ENCODE measurements around the gene RAI1.

Gene RAI1

GRCh38 chr17:17787568-17787967 lies 106.3 kb downstream of the RAI1 start:
- no peak for TF ChIP-seq ZNF70 (CRISPR knock-in tag; IDR thresholded peaks at IDR 0.05)
- TF ChIP-seq BACH2 (CRISPR knock-in tag; IDR thresholded peaks at IDR 0.05; ENCODE audit: borderline replicate concordance), result no peak
- TF ChIP-seq CSRNP3 (CRISPR knock-in tag; IDR thresholded peaks at IDR 0.05), result no peak
- no peak for TF ChIP-seq ARNTL (CRISPR knock-in tag; IDR thresholded peaks at IDR 0.05; ENCODE audit: borderline replicate concordance, low read depth)
- no peak for TF ChIP-seq CREB5 (CRISPR knock-in tag; IDR thresholded peaks at IDR 0.05; ENCODE audit: low read depth)
- TF ChIP-seq ESRRG (CRISPR knock-in tag; IDR thresholded peaks at IDR 0.05), result no peak
- TF ChIP-seq RARB (CRISPR knock-in tag; IDR thresholded peaks at IDR 0.05), result no peak
- no peak for TF ChIP-seq ZNF565 (CRISPR knock-in tag; conservative IDR thresholded peaks at IDR 0.05; ENCODE audit: low read depth)
- no peak for TF ChIP-seq SNAI2 (CRISPR knock-in tag; IDR thresholded peaks at IDR 0.05)
- ATAC-seq, result no peak

- TF ChIP-seq ZFP30 (CRISPR knock-in tag; IDR thresholded peaks at IDR 0.05) (no peak), GLIS3 (CRISPR knock-in tag; IDR thresholded peaks at IDR 0.05) (no peak), ZNF565 (CRISPR knock-in tag; conservative IDR thresholded peaks at IDR 0.05; ENCODE audit: low read depth) (no peak), POU6F1 (CRISPR knock-in tag; IDR thresholded peaks at IDR 0.05; ENCODE audit: borderline replicate concordance, low read depth) (no peak), PPARA (CRISPR knock-in tag; IDR thresholded peaks at IDR 0.05; ENCODE audit: borderline replicate concordance) (no peak)
- ATAC-seq, result no peak
These were observed 107.7 kb downstream of the RAI1 start for GRCh38 chr17:17788967-17789366.

GRCh38 chr17:17789410-17789809 lies 108.2 kb downstream of the RAI1 start:
- no peak for TF ChIP-seq ZNF70 (CRISPR knock-in tag; IDR thresholded peaks at IDR 0.05)
- TF ChIP-seq CSDC2 (CRISPR knock-in tag; IDR thresholded peaks at IDR 0.05), result no peak
- TF ChIP-seq ESRRG (CRISPR knock-in tag; IDR thresholded peaks at IDR 0.05), result no peak
- no peak for TF ChIP-seq ZFP3 (CRISPR knock-in tag; IDR thresholded peaks at IDR 0.05)
- no peak for TF ChIP-seq TCF4 (CRISPR knock-in tag; IDR thresholded peaks at IDR 0.05; ENCODE audit: borderline replicate concordance)
- no peak for TF ChIP-seq CREB5 (CRISPR knock-in tag; IDR thresholded peaks at IDR 0.05; ENCODE audit: low read depth)
- TF ChIP-seq ZNF8 (CRISPR knock-in tag; IDR thresholded peaks at IDR 0.05), result no peak
- no peak for TF ChIP-seq PATZ1 (CRISPR knock-in tag; IDR thresholded peaks at IDR 0.05; ENCODE audit: borderline replicate concordance)
- no peak for TF ChIP-seq SNAI2 (CRISPR knock-in tag; IDR thresholded peaks at IDR 0.05)
- no peak for TF ChIP-seq ZC3H10 (CRISPR knock-in tag; IDR thresholded peaks at IDR 0.05)
- TF ChIP-seq ZFP30 (CRISPR knock-in tag; IDR thresholded peaks at IDR 0.05), result no peak
- no peak for TF ChIP-seq ISL1 (CRISPR knock-in tag; IDR thresholded peaks at IDR 0.05)
- ATAC-seq, result 0 out of 3 replicates have a peak, but pooled peaks have one; percentile 6

- TF ChIP-seq ZNF70 (CRISPR knock-in tag; IDR thresholded peaks at IDR 0.05) (no peak), PATZ1 (CRISPR knock-in tag; IDR thresholded peaks at IDR 0.05; ENCODE audit: borderline replicate concordance) (peak; percentile 59), TCF4 (CRISPR knock-in tag; IDR thresholded peaks at IDR 0.05; ENCODE audit: borderline replicate concordance) (no peak; the same call in 1 of the 2 replicates)
- peak; percentile 30 for ATAC-seq
These were observed 108.8 kb downstream of the RAI1 start for GRCh38 chr17:17789828-17790636.

Measured in SK-N-SH treated with all-trans-retinoic acid at 6 μM for 48 hours (cell line).